Gastroesophageal sphincter (tissue), 4 donors: ENCODE data around the gene TLL1. TPM values are rescaled to one million over a fixed set of nuclear protein-coding genes. Genes with fewer than 3 reads are reported as not detected.

Experiments
- ATAC-seq: fragments of 150-250 bp; one replicate; pipeline ENCODE4 v1.9.1; 2016; ENCODE audit warnings: mild to moderate bottlenecking, moderate library complexity
- H3K27ac ChIP-seq, 4 donors: fragments of 200-600 bp; sonication (generic) in 3 of 4; 1 replicate in 3 of 4; 2 replicates in 1 of 4; pipeline ENCODE4 v1.5.1; 2016 to 2019
- H3K27me3 ChIP-seq: fragments of 200-600 bp; sonication (generic); one replicate; pipeline ENCODE4 v1.5.1; 2019
- H3K36me3 ChIP-seq, 2 donors: fragments of 200-600 bp; sonication (generic); one replicate each; pipeline ENCODE4 v1.5.1; 2019; ENCODE audit warnings: control low read depth in 1 of 2
- H3K4me1 ChIP-seq, 3 donors: fragments of 200-600 bp; sonication (generic); 1 replicate in 2 of 3; 2 replicates in 1 of 3; pipeline ENCODE4 v1.5.1; 2016 to 2019; ENCODE audit warnings: control low read depth in 2 of 3
- H3K4me3 ChIP-seq, 2 donors: fragments of 200-600 bp; sonication (generic); one replicate each; pipeline ENCODE4 v1.5.1; 2019; ENCODE audit warnings: mild to moderate bottlenecking in 1 of 2, moderate library complexity in 1 of 2
- H3K9me3 ChIP-seq, 3 donors: fragments of 200-600 bp; sonication (generic); one replicate each; pipeline ENCODE4 v1.5.1; 2017 to 2019; ENCODE audit warnings: control low read depth in 2 of 3
- CTCF ChIP-seq, 4 experiments: fragments of 200-600 bp in 2 of 4; fragments of 450-650 bp in 2 of 4; sonication (generic) in 1 of 4; IDR thresholded peaks; one replicate each; pipeline ENCODE4 v1.5.1; 2017 to 2019; ENCODE audit warnings: antibody characterized with exemption in 4 of 4, mild to moderate bottlenecking in 2 of 4, moderate library complexity in 2 of 4
- EP300 ChIP-seq: sonication (generic); formaldehyde crosslinking; IDR thresholded peaks from one replicate; pipeline ENCODE4 v1.6.1; 2017; ENCODE audit warnings: antibody characterized with exemption, mild to moderate bottlenecking
- POLR2A ChIP-seq, 2 donors: fragments of 450-650 bp; IDR thresholded peaks; one replicate each; pipeline ENCODE4 v1.6.1; 2017; ENCODE audit warnings: antibody characterized with exemption in 2 of 2, mild to moderate bottlenecking in 2 of 2, moderate library complexity in 1 of 2
- POLR2AphosphoS5 ChIP-seq: sonication (generic); formaldehyde crosslinking; IDR thresholded peaks from one replicate; pipeline ENCODE4 v1.6.1; 2017; ENCODE audit warnings: antibody characterized with exemption
- WGBS, 2 donors: methylation state at CpG; one replicate each; pipeline ENCODE4 v1.1.5; 2018; ENCODE audit warnings: low coverage in 1 of 2; 5-methylcytosine and 5-hydroxymethylcytosine counted together
- total RNA-seq, 4 donors: library from RNA; depleted of rRNA; stranded (reverse); fragments of >200 nt; gene quantifications; one replicate each; pipeline ENCODE4 v1.1.0, GENCODE V29; 2016

Gene TLL1
- total RNA-seq, 4 donors from 2014 or later, result 7.0 to 9.3 (median 8.6) TPM

GRCh38 chr4:166008510-166008909 lies 135.5 kb downstream of the TLL1 start:
- no peaks in the 10 kb centered on the region for H3K36me3 ChIP-seq
- ATAC-seq, result no peak
- no peaks in the 10 kb centered on the region for H3K9me3 ChIP-seq
- no peaks in the 10 kb centered on the region for H3K27me3 ChIP-seq
- H3K4me1 ChIP-seq, result no peaks in the 10 kb centered on the region
- H3K27ac ChIP-seq, result no peak overlapping the region
- H3K4me3 ChIP-seq, result no peak overlapping the region
- 80 to 82% methylated on average over 1 of the region's 1 CpG for WGBS, 2 donors
- TF ChIP-seq EP300, result no peak
- TF ChIP-seq POLR2AphosphoS5, result no peak
- TF ChIP-seq POLR2A (IDR thresholded peaks at IDR 0.05), result no peak
- no peak for TF ChIP-seq CTCF (IDR thresholded peaks at IDR 0.05)

- no peak overlapping the region for H3K4me3 ChIP-seq
- H3K27me3 ChIP-seq, result no peaks in the 10 kb centered on the region
- H3K4me1 ChIP-seq, result no peaks in the 10 kb centered on the region
- H3K36me3 ChIP-seq, result no peaks in the 10 kb centered on the region
- WGBS, 2 donors, result 64 to 71% methylated on average over 1 to 2 of the region's 2 CpGs
- TF ChIP-seq POLR2AphosphoS5 (no peak), EP300 (no peak), POLR2A (IDR thresholded peaks at IDR 0.05) (no peak), CTCF (IDR thresholded peaks at IDR 0.05) (no peak)
- ATAC-seq, result no peak
- no peaks in the 10 kb centered on the region for H3K9me3 ChIP-seq
- H3K27ac ChIP-seq, result no peak overlapping the region
These were observed 139.3 kb downstream of the TLL1 start for GRCh38 chr4:166012129-166013030.

- Histone ChIP-seq H3K27ac (no peak overlapping the region), H3K36me3 (no peaks in the 10 kb centered on the region), H3K9me3 (no peaks in the 10 kb centered on the region), H3K4me1 (no peaks in the 10 kb centered on the region), H3K27me3 (no peaks in the 10 kb centered on the region), H3K4me3 (no peak overlapping the region)
- TF ChIP-seq EP300 (no peak), POLR2AphosphoS5 (no peak), POLR2A (IDR thresholded peaks at IDR 0.05) (no peak), CTCF (IDR thresholded peaks at IDR 0.05) (no peak)
- 88 to 93% methylated on average over 6 of the region's 6 CpGs for WGBS, 2 donors
- ATAC-seq, result no peak
These were observed 141.4 kb downstream of the TLL1 start for GRCh38 chr4:166014411-166014810.

- 50 to 89% methylated on average over 1 of the region's 1 CpG for WGBS, 2 donors
- ATAC-seq, result no peak
These were observed 144.8 kb downstream of the TLL1 start for GRCh38 chr4:166017804-166018203.

More at GRCh38 chr4:166017804-166018203, 144.8 kb downstream of the TLL1 start:
- Histone ChIP-seq H3K36me3 (no peaks in the 10 kb centered on the region), H3K27me3 (no peaks in the 10 kb centered on the region), H3K4me3 (no peak overlapping the region), H3K27ac (no peak overlapping the region), H3K4me1 (no peaks in the 10 kb centered on the region), H3K9me3 (no peaks in the 10 kb centered on the region)
- TF ChIP-seq POLR2A (IDR thresholded peaks at IDR 0.05) (no peak), CTCF (IDR thresholded peaks at IDR 0.05) (no peak), EP300 (no peak), POLR2AphosphoS5 (no peak)
